ENCODE data around the gene PAX7. TPM values are rescaled to one million over a fixed set of nuclear protein-coding genes. Genes with fewer than 3 reads are reported as not detected.

PAX7 gene
- total and polyA plus RNA-seq, 2 of the 4 experiments (the other 2 are of a cell fraction) = not detected

- no peak for TF ChIP-seq SMC3 (IDR thresholded peaks at IDR 0.05; ENCODE audit: low read depth, low read length)
These were observed 10.6 kb downstream of the PAX7 start (continued) for GRCh38 chr1:18641005-18641941.

GRCh38 chr1:18642278-18643095, 11.8 kb downstream of the PAX7 start:
- Histone ChIP-seq H2BK20ac (ENCODE audit: low read depth, low read length) (no peak overlapping the region), H3K4me3 (ENCODE audit: insufficient read depth, low read depth, low read length) (no peak overlapping the region), H3K14ac (replicated peaks; ENCODE audit: low read depth, low read length) (no peak overlapping the region), H3K23ac (ENCODE audit: low read depth, low read length) (no peak overlapping the region), H3K18ac (ENCODE audit: low read depth, low read length) (no peak overlapping the region), H2BK5ac (ENCODE audit: low read depth, low read length, poor library complexity, severe bottlenecking) (no peak overlapping the region), H3K4ac (ENCODE audit: low read depth, low read length) (no peak overlapping the region), H4K91ac (ENCODE audit: insufficient read depth, low read depth, low read length) (no peak overlapping the region), H3K9me1 (ENCODE audit: insufficient read depth, low read length) (no peaks in the 10 kb centered on the region), H2BK15ac (ENCODE audit: low read depth, low read length) (no peak overlapping the region), H3K9ac (ENCODE audit: low read depth, low read length) (no peak overlapping the region), H2AK5ac (ENCODE audit: low read depth, low read length) (no peak overlapping the region), H3K56ac (ENCODE audit: extremely low read depth, insufficient read depth, low read length) (no peak overlapping the region), H3K4me1 (ENCODE audit: control insufficient read depth, insufficient read depth, low read length) (no peaks in the 10 kb centered on the region), H3K79me1 (ENCODE audit: low read depth in 1 of 2, low read length in 2 of 2) (no peaks in the 10 kb centered on the region), H2BK120ac (ENCODE audit: low read depth, low read length) (no peak overlapping the region), H4K8ac (ENCODE audit: low read depth in 2 of 2, low read length in 2 of 2) (no peak overlapping the region), H4K5ac (ENCODE audit: low read depth, low read length) (no peak overlapping the region), H2AFZ (replicated peaks; ENCODE audit: low read length, poor library complexity) (no peak overlapping the region), H3K27me3 (ENCODE audit: control insufficient read depth, insufficient read depth, low read length) (peaks cover 91% of the 10 kb centered on the region), H3K27ac (ENCODE audit: insufficient read depth, low read length) (no peak overlapping the region), H3K4me2 (ENCODE audit: low read depth, low read length) (no peak overlapping the region), H4K20me1 (ENCODE audit: insufficient read depth, low read length) (no peaks in the 10 kb centered on the region), H3K36me3 (ENCODE audit: control insufficient read depth, insufficient read depth, low read length) (no peaks in the 10 kb centered on the region), H3K9me3 (ENCODE audit: control insufficient read depth, insufficient read depth, low read length) (no peaks in the 10 kb centered on the region), H2AK9ac (replicated peaks; ENCODE audit: low read depth, low read length, poor library complexity) (no peak overlapping the region)
- ChIA-PET CTCF (no interaction called here), POLR2A (ENCODE audit: unreplicated experiment) (no interaction called here)
- intact Hi-C loops (cut with micrococcal nuclease) (no loop called here), in situ Hi-C loops (cut with MboI; ENCODE audit: low sequenced_read_pairs) (no loop called here), dilution Hi-C loops (cut with HindIII; ENCODE audit: low sequenced_read_pairs, unreplicated experiment) (no loop called here)
- DNase-seq (no peak), ATAC-seq (ENCODE audit: low read depth) (no peak)
- no TSS peak for BruUV-seq (replicated peaks)
- 0% methylated on average over 2 of the region's 22 CpGs; no CpG with 5 or more reads in 1 of the 2 experiments for WGBS, 2 experiments (ENCODE audit: extremely low coverage in 2 of 2, insufficient read length in 1 of 2)
- no peak for TF ChIP-seq MAFK (IDR thresholded peaks at IDR 0.05; ENCODE audit: low read depth, low read length)
- no peak for TF ChIP-seq POLR2A (IDR thresholded peaks at IDR 0.05; ENCODE audit: low read depth, low read length)
- no peak for TF ChIP-seq CTCF (conservative IDR thresholded peaks at IDR 0.05; ENCODE audit: low read depth, low read length)
- TF ChIP-seq USF2 (IDR thresholded peaks at IDR 0.05; ENCODE audit: low read depth, low read length) = no peak
- TF ChIP-seq FOS (IDR thresholded peaks at IDR 0.05; ENCODE audit: low read depth, low read length) = no peak
- TF ChIP-seq SMC3 (IDR thresholded peaks at IDR 0.05; ENCODE audit: low read depth, low read length) = no peak
- no peak for TF ChIP-seq CEBPB (IDR thresholded peaks at IDR 0.05; ENCODE audit: low read depth, low read length)
- no peak for TF ChIP-seq NFE2L2 (IDR thresholded peaks at IDR 0.05; ENCODE audit: low read depth, low read length)
- TF ChIP-seq RCOR1 (IDR thresholded peaks at IDR 0.05; ENCODE audit: insufficient replicate concordance, low read length) = no peak
- TF ChIP-seq MAZ (IDR thresholded peaks at IDR 0.05; ENCODE audit: borderline replicate concordance, low read depth, low read length) = no peak
- no peak for TF ChIP-seq RFX5 (IDR thresholded peaks at IDR 0.05; ENCODE audit: low read depth, low read length)

Measured in IMR-90 (cell line).